Endodermal cell (in vitro differentiated cells): ENCODE results near the gene PACS1. TPM values are rescaled to one million over a fixed set of nuclear protein-coding genes. Genes with fewer than 3 reads are reported as not detected.
A peak's percentile ranks its signal among the peaks of the same experiment; 100 is the strongest.

Source experiments
- DNase-seq: peaks from one replicate; pipeline ENCODE4 v3.0.0-alpha.2; 2017
- H3K27ac ChIP-seq: 2 replicates; pipeline ENCODE4 v1.5.1; 2013; ENCODE audit warnings: mild to moderate bottlenecking, low read depth, low read length, moderate library complexity
- H3K27me3 ChIP-seq: 2 replicates; pipeline ENCODE4 v1.6.1; 2013; ENCODE audit warnings: mild to moderate bottlenecking, low read length, moderate library complexity; ENCODE audit not compliant: insufficient read depth, control insufficient read depth, poor library complexity, severe bottlenecking
- H3K36me3 ChIP-seq: 2 replicates; pipeline ENCODE4 v1.7.0; 2013; ENCODE audit warnings: mild to moderate bottlenecking, low read length, moderate library complexity; ENCODE audit not compliant: control insufficient read depth, insufficient read depth
- H3K4me1 ChIP-seq: one replicate; pipeline ENCODE4 v1.7.0; 2013; ENCODE audit warnings: low read length; ENCODE audit not compliant: control insufficient read depth, insufficient read depth
- H3K4me3 ChIP-seq: 2 replicates; pipeline ENCODE4 v1.5.1; 2013; ENCODE audit warnings: mild to moderate bottlenecking, low read length, moderate library complexity
- H3K9ac ChIP-seq: 2 replicates; pipeline ENCODE4 v1.6.1; 2013; ENCODE audit warnings: mild to moderate bottlenecking, low read length, moderate library complexity; ENCODE audit not compliant: poor library complexity, severe bottlenecking; ENCODE audit errors: extremely low read depth
- H3K9me3 ChIP-seq: 2 replicates; pipeline ENCODE4 v1.6.1; 2013; ENCODE audit warnings: mild to moderate bottlenecking, low read length, moderate library complexity; ENCODE audit not compliant: control insufficient read depth
- H3K27ac Mint-ChIP-seq: 2 replicates; pipeline ENCODE4 v1.8.0; 2020; ENCODE audit warnings: mixed read lengths
- H3K27me3 Mint-ChIP-seq: 2 replicates; pipeline ENCODE4 v1.8.0; 2021; ENCODE audit warnings: mild to moderate bottlenecking, mixed read lengths; ENCODE audit not compliant: insufficient read depth
- H3K36me3 Mint-ChIP-seq: 2 replicates; pipeline ENCODE4 v1.8.0; 2020; ENCODE audit warnings: low read depth, mixed read lengths
- H3K4me1 Mint-ChIP-seq: 2 replicates; pipeline ENCODE4 v1.8.0; 2020; ENCODE audit warnings: mixed read lengths
- H3K4me3 Mint-ChIP-seq: 2 replicates; pipeline ENCODE4 v1.8.0; 2020; ENCODE audit warnings: mild to moderate bottlenecking, moderate library complexity, mixed read lengths
- H3K9me3 Mint-ChIP-seq: 2 replicates; pipeline ENCODE4 v1.8.0; 2020; ENCODE audit warnings: mild to moderate bottlenecking, mixed read lengths
- WGBS, 2 experiments: methylation state at CpG; one replicate each; pipeline versions ENCODE4 v1.1.5 to v1.1.7; 2013; ENCODE audit warnings: missing lambda C conversion rate in 2 of 2, mixed read lengths in 1 of 2; ENCODE audit not compliant: insufficient coverage in 1 of 2, insufficient read length in 1 of 2; 5-methylcytosine and 5-hydroxymethylcytosine counted together
- total RNA-seq, 2 donors: library from RNA; stranded (reverse); fragmentation: NEBNext Ultra II Directional in 1 of 2; extraction: Animal tissue kit (Norgen Biotek cat#: 25700) in 1 of 2; gene quantifications; 2 replicates in 1 of 2; 3 replicates in 1 of 2; pipeline ENCODE4 v1.2.1, GENCODE V29; 2021
- TF ChIP-seq, protein P1 (sequence below): fragments of 200-600 bp; sonication (generic); conservative IDR thresholded peaks from 2 replicates; pipeline ENCODE4 v1.5.0; 2021; ENCODE audit warnings: antibody characterized with exemption, mild to moderate bottlenecking

The PACS1 gene
- total RNA-seq, 2 donors from 2014 or later: 67.0 to 67.1 TPM

DNA sequence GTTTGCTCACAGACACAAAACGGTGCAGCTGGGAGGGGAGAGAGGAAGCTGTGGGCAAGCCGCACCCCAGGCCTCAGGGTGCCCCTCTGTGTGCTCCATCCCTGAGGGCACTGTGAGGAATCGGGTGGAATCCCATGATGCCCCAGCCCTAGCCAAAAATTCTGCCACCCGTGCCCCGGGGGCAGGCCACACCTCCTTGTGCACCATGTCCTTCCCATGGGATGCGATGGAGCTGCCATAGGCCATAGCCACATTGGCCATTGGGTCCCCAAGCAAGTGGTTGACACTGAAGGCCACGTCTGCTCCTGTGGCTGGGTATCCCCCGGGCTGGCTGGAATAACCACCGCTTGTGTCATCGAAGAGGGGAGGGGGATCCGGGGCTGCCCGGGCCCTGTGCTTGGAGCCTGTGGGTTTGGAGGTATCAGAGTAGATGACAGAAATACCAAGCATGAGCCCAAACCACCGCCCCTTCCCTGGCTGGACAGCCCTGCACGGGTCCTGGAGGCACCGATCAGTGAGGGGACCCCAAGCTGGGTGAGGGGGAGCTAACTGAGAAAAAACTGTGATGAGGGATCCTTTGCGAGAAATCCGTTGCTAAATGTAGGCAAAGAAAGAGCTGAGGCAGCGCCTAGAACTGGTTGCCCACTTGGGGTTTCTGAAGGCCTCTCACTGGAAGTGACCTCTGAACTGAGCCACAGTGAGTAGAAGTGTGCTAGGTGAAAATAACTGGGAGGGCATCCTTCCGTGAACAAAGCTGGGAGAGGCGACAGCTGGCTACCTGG lies 218.0 kb downstream of the PACS1 start:
- peak overlapping the region; percentile 88 for H3K27ac Mint-ChIP-seq
- peak overlapping the region; percentile 83 for H3K27ac ChIP-seq
- DNase-seq: no peak
- peak overlapping the region; percentile 91 for H3K9ac ChIP-seq
- H3K4me3 ChIP-seq: peak overlapping the region; percentile 97
- H3K36me3 Mint-ChIP-seq: peaks cover 6% of the 10 kb centered on the region
- peaks cover 26% of the 10 kb centered on the region for H3K36me3 ChIP-seq
- peaks cover 33% of the 10 kb centered on the region for H3K27me3 Mint-ChIP-seq
- H3K27me3 ChIP-seq: peaks cover 33% of the 10 kb centered on the region
- no peaks in the 10 kb centered on the region for H3K9me3 ChIP-seq
- TF ChIP-seq, protein P1, sequence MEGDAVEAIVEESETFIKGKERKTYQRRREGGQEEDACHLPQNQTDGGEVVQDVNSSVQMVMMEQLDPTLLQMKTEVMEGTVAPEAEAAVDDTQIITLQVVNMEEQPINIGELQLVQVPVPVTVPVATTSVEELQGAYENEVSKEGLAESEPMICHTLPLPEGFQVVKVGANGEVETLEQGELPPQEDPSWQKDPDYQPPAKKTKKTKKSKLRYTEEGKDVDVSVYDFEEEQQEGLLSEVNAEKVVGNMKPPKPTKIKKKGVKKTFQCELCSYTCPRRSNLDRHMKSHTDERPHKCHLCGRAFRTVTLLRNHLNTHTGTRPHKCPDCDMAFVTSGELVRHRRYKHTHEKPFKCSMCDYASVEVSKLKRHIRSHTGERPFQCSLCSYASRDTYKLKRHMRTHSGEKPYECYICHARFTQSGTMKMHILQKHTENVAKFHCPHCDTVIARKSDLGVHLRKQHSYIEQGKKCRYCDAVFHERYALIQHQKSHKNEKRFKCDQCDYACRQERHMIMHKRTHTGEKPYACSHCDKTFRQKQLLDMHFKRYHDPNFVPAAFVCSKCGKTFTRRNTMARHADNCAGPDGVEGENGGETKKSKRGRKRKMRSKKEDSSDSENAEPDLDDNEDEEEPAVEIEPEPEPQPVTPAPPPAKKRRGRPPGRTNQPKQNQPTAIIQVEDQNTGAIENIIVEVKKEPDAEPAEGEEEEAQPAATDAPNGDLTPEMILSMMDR: no peak
- H3K4me1 Mint-ChIP-seq: peaks cover 6% of the 10 kb centered on the region
- 52 to 60% methylated on average over 13 to 20 of the region's 20 CpGs for WGBS, 2 experiments
- H3K9me3 Mint-ChIP-seq: no peaks in the 10 kb centered on the region
- peak overlapping the region; percentile 75 for H3K4me3 Mint-ChIP-seq
- H3K4me1 ChIP-seq: no peaks in the 10 kb centered on the region

DNA sequence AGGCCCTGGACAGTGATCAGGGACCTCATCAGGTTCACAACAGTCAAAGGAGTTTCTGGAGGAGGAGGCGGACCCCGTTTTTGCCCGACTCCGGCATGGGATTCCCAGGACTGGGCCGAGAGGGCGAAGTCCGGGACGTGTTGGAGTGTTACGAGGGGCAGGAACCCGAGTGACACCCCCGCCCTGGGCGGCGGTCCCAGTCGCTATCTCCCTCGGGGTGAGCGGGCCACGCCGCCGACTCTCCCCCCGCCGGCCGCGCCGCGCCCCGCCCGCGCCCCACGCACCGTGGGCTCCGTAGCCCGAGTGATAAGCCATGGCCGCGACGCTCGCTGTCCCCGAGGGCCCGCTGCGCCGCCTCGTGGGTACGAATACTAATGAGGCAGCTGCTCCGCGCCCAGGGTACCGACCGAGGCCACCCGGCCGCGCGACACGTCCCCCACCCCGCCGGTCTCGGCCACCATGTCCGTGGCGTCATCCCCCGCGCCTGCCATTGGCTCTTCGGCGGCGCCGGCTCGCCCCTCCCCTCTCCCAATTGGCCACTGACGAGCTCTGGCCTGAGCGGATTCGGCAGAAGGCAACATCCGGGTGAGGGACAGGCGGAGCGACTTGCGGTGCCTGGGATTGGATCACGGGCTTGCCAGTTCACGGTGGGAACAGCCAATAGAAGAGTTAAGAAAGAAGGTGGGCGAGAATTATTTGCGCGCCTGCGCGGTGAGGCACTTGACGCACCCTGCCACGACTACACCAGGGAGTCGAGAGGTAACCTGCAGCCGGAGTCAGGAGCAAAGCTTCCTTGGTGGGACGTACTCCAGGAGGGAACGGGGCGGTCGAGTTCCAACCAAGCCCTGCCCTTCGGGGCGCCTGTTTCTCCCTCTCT lies 218.8 kb downstream of the PACS1 start, which contains the start of gene YIF1A:
YIF1A (minus strand) TSS at position 473 of the 877 bp plus-strand sequence; CDS start at position 315, 158 bp downstream.
- Histone ChIP-seq H3K9ac (peak within 1 kb of the TSS; percentile 91), H3K27ac (peak within 1 kb of the TSS; percentile 90), H3K27me3 (peaks cover 41% of the 10 kb centered on the region), H3K9me3 (no peaks in the 10 kb centered on the region), H3K4me1 (no peaks in the 10 kb centered on the region), H3K36me3 (peaks cover 26% of the 10 kb centered on the region), H3K4me3 (peak within 1 kb of the TSS; percentile 97)
- Mint-ChIP-seq H3K9me3 (no peaks in the 10 kb centered on the region), H3K27me3 (peaks cover 41% of the 10 kb centered on the region), H3K4me1 (peaks cover 6% of the 10 kb centered on the region), H3K27ac (peak within 1 kb of the TSS; percentile 97), H3K4me3 (peak within 1 kb of the TSS; percentile 75), H3K36me3 (peaks cover 6% of the 10 kb centered on the region)
- DNase-seq: peak; percentile 100
- WGBS, 2 experiments: 0% methylated on average over 39 to 87 of the region's 87 CpGs
- TF ChIP-seq, protein P1: peak; percentile 17

DNA sequence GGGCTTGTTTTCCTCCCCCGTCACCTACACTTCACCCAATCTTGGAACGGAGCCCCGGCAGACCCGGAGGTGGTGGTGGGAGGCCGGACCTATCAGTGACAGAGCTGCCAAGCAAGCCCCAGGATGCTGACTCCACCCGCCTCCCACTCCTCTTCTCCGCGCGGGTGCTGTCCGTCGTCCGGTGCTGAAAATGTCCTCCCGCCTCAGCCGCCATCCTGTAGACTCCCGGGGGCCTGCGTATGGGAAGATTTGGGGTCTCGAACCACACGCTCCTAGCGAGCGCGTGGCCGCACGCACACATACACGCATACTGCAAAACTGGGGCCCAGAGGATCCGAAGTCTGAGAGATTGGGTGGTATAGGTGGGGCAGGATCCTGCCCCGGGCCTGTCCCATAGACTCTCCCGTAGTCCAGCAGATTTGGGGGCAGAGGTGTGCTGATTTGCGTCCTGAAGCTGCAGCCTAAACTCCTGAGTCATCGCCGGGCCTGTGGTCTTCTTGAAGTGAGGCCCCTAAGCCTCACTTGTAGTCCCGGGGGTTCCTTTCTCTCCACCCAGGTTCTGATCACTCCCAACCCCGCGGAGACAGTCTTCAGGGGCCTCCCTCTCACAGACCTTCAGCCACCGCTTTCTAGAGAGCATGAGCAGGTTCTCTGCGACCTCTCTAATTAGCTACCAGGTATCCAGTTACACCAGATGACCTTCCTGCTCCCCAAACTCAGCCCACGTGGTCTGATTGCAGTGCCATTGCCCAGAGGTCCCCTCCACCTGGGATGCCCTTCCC lies 219.7 kb downstream of the PACS1 start:
- peak overlapping the region; percentile 91 for H3K9ac ChIP-seq
- peaks cover 19% of the 10 kb centered on the region for H3K36me3 ChIP-seq
- TF ChIP-seq, protein P1: no peak
- H3K27me3 Mint-ChIP-seq: peaks cover 45% of the 10 kb centered on the region
- H3K4me1 ChIP-seq: no peaks in the 10 kb centered on the region
- peaks cover 6% of the 10 kb centered on the region for H3K4me1 Mint-ChIP-seq
- peak overlapping the region; percentile 90 for H3K27ac ChIP-seq
- 15 to 32% methylated on average over 13 to 36 of the region's 36 CpGs for WGBS, 2 experiments
- H3K9me3 Mint-ChIP-seq: no peaks in the 10 kb centered on the region
- H3K27me3 ChIP-seq: peaks cover 46% of the 10 kb centered on the region
- peak overlapping the region; percentile 97 for H3K27ac Mint-ChIP-seq
- peak; percentile 96 for DNase-seq
- H3K4me3 ChIP-seq: peak overlapping the region; percentile 97
- peaks cover 2% of the 10 kb centered on the region for H3K36me3 Mint-ChIP-seq
- peak overlapping the region; percentile 75 for H3K4me3 Mint-ChIP-seq
- H3K9me3 ChIP-seq: no peaks in the 10 kb centered on the region
